Measurements from ENCODE around the gene P3H2. TPM values are rescaled to one million over a fixed set of nuclear protein-coding genes. Genes with fewer than 3 reads are reported as not detected.

P3H2 gene
- total RNA-seq, 2 donors from 2014 or later: 14.6 to 22.2 TPM

DNA sequence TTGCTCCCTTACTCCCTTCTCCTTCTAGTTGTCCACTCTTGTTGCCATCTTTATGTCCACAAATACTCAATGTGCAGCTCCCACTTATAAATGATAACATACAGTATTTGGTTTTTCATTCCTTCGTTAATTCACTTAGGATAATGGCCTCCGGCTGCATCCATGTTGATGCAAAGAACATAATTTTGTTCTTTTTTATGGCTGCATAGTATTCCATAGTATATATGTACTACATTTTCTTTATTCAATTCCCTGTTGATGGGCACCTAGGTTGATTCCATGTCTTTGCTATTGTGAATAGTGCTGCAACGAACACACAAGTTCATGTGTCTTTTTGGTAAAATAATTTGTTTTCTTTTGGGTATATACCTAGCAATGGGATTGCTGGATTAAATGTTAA lies 21.3 kb upstream of the P3H2 start:
- TF ChIP-seq CTCF (IDR thresholded peaks at IDR 0.05): no peak
- intact Hi-C loops (cut with DNase I): no loop called here
- DNase-seq: no peak

GRCh38 chr3:190139365-190139764 lies 18.7 kb upstream of the P3H2 start:
- Histone ChIP-seq H3K27me3 (no peaks in the 10 kb centered on the region), H3K36me3 (no peaks in the 10 kb centered on the region), H3K9me3 (no peaks in the 10 kb centered on the region), H3K27ac (no peak overlapping the region), H3K4me1 (no peaks in the 10 kb centered on the region), H3K9ac (ENCODE audit: low read depth in 2 of 2, low read length in 2 of 2) (no peak overlapping the region), H3K4me3 (no peak overlapping the region)
- intact Hi-C loops (cut with DNase I): no loop called here
- no peak for DNase-seq
- no peak for TF ChIP-seq CTCF (IDR thresholded peaks at IDR 0.05)

More for the DNA sequence above, 21.3 kb upstream of the P3H2 start:
- no peaks in the 10 kb centered on the region for H3K36me3 ChIP-seq
- no peak overlapping the region for H3K27ac ChIP-seq
- no peaks in the 10 kb centered on the region for H3K9me3 ChIP-seq
- no peaks in the 10 kb centered on the region for H3K27me3 ChIP-seq
- no peaks in the 10 kb centered on the region for H3K4me1 ChIP-seq
- H3K9ac ChIP-seq (ENCODE audit: low read depth in 2 of 2, low read length in 2 of 2): no peak overlapping the region
- no peak overlapping the region for H3K4me3 ChIP-seq

DNA sequence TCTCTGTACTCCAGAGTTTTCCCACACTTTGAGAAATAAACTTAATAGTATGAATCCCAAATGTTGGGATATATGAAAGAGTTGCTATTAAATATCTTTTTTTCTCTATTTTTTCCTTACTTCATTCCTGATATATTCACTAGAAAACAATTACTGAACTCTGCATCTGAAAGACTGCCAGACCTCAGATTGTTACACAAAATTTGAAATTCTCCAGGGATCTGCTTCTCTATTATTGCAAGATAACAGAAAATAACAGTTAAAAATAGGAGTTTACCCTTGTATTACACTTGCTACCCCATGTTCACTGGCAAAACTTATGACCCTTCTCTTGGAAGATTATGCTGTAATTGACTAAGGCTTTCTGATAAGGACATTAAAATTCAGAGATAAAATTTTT lies 11.7 kb upstream of the P3H2 start:
- intact Hi-C loops (cut with DNase I): no loop called here

GRCh38 chr3:190131329-190131728 lies 10.6 kb upstream of the P3H2 start:
- intact Hi-C loops (cut with DNase I): no loop called here
- no peak overlapping the region for H3K4me3 ChIP-seq
- TF ChIP-seq CTCF (IDR thresholded peaks at IDR 0.05): no peak

More for the DNA sequence above, 11.7 kb upstream of the P3H2 start:
- no peak for DNase-seq
- TF ChIP-seq CTCF (IDR thresholded peaks at IDR 0.05): no peak
- H3K9me3 ChIP-seq: no peaks in the 10 kb centered on the region
- no peaks in the 10 kb centered on the region for H3K36me3 ChIP-seq
- no peak overlapping the region for H3K4me3 ChIP-seq
- no peak overlapping the region for H3K9ac ChIP-seq (ENCODE audit: low read depth in 2 of 2, low read length in 2 of 2)
- no peaks in the 10 kb centered on the region for H3K27me3 ChIP-seq
- no peak overlapping the region for H3K27ac ChIP-seq
- no peaks in the 10 kb centered on the region for H3K4me1 ChIP-seq

GRCh38 chr3:190130696-190131095 lies 10.0 kb upstream of the P3H2 start:
- no peak overlapping the region for H3K4me3 ChIP-seq
- no peaks in the 10 kb centered on the region for H3K36me3 ChIP-seq
- intact Hi-C loops (cut with DNase I): no loop called here
- DNase-seq: no peak
- H3K9ac ChIP-seq (ENCODE audit: low read depth in 2 of 2, low read length in 2 of 2): no peak overlapping the region
- TF ChIP-seq CTCF (IDR thresholded peaks at IDR 0.05): no peak
- H3K9me3 ChIP-seq: no peaks in the 10 kb centered on the region
- no peak overlapping the region for H3K27ac ChIP-seq
- no peaks in the 10 kb centered on the region for H3K27me3 ChIP-seq
- H3K4me1 ChIP-seq: no peaks in the 10 kb centered on the region

More at GRCh38 chr3:190131329-190131728, 10.6 kb upstream of the P3H2 start:
- Histone ChIP-seq H3K27me3 (no peaks in the 10 kb centered on the region), H3K27ac (no peak overlapping the region), H3K9ac (ENCODE audit: low read depth in 2 of 2, low read length in 2 of 2) (no peak overlapping the region), H3K4me1 (no peaks in the 10 kb centered on the region), H3K9me3 (no peaks in the 10 kb centered on the region), H3K36me3 (no peaks in the 10 kb centered on the region)
- DNase-seq: no peak

- H3K36me3 ChIP-seq: no peaks in the 10 kb centered on the region
- no peaks in the 10 kb centered on the region for H3K9me3 ChIP-seq
- H3K9ac ChIP-seq (ENCODE audit: low read depth in 2 of 2, low read length in 2 of 2): no peak overlapping the region
- no peak for DNase-seq
- no peak overlapping the region for H3K27ac ChIP-seq
- no peaks in the 10 kb centered on the region for H3K27me3 ChIP-seq
- no peaks in the 10 kb centered on the region for H3K4me1 ChIP-seq
- TF ChIP-seq CTCF (IDR thresholded peaks at IDR 0.05): no peak
- H3K4me3 ChIP-seq: no peak overlapping the region
- intact Hi-C loops (cut with DNase I): no loop called here
These were observed 9.3 kb upstream of the P3H2 start for GRCh38 chr3:190130037-190130436.

Data from colonic mucosa (tissue), 4 donors.